ENCODE results near the gene MYO19. TPM values are rescaled to one million over a fixed set of nuclear protein-coding genes. Genes with fewer than 3 reads are reported as not detected.

The MYO19 gene
- total and polyA plus RNA-seq, 9 of the 15 experiments (the other 6 are each of a cell fraction or from before 2014, with no cell fraction given), result 21.6 to 176 (median 129) TPM

GRCh38 chr17:36578671-36579070 lies 44.0 kb upstream of the MYO19 start:
- CTCF ChIA-PET (ENCODE audit: low intra/inter-chr PET ratio), result no interaction called here
- Histone ChIP-seq H4K20me1 (replicated peaks; ENCODE audit: control insufficient read depth, insufficient read depth, low read length) (no peaks in the 10 kb centered on the region), H3K27me3 (ENCODE audit: control insufficient read depth in 2 of 2, insufficient read depth in 2 of 2, low read length in 2 of 2) (no peaks in the 10 kb centered on the region), H3K9ac (ENCODE audit: insufficient read depth in 1 of 2, low read depth in 2 of 2, low read length in 2 of 2) (no peak overlapping the region), H3K9me1 (ENCODE audit: control insufficient read depth, insufficient read depth, low read length) (no peaks in the 10 kb centered on the region), H3K27ac (ENCODE audit: extremely low read depth, low read depth, low read length) (no peak overlapping the region), H3K4me1 (replicated peaks in 1 of 2; ENCODE audit: control insufficient read depth in 2 of 2, insufficient read depth in 2 of 2, low read length in 2 of 2) (peaks cover 0 to 6% of the 10 kb centered on the region in 2 experiments; a peak in 2 of 5 replicates), H3K4me2 (ENCODE audit: insufficient read depth, low read length) (no peak overlapping the region), H2AFZ (ENCODE audit: low read depth, low read length) (no peak overlapping the region), H3K4me3 (no peak overlapping the region), H3K36me3 (ENCODE audit: control insufficient read depth, insufficient read depth, low read length) (peaks cover 81% of the 10 kb centered on the region), H3K79me2 (ENCODE audit: control insufficient read depth, insufficient read depth, low read length) (peaks cover 20% of the 10 kb centered on the region), H3K9me3 (replicated peaks; ENCODE audit: control insufficient read depth, insufficient read depth, low read depth, low read length) (no peaks in the 10 kb centered on the region)
- POLR2A ChIA-PET, result interaction anchor here (0.8 to 1.4 kb wide), 4 partner anchors 11 to 30 kb away, joined by 3 to 4 read pairs (median 3); partner anchors contain the start of gene DHRS11
- WGBS (ENCODE audit: insufficient coverage, low coverage, missing lambda C conversion rate), result 76% methylated on average over 2 of the region's 2 CpGs
- FAIRE-seq (no peak), ATAC-seq (no peak), DNase-seq (ENCODE audit: extremely low read depth in 1 of 4, low spot score in 3 of 4) (no peak)
- in situ Hi-C loops (cut with MboI) (no loop called here), intact Hi-C loops (cut with micrococcal nuclease) (no loop called here)
- no TSS peak for BruUV-seq (replicated peaks)
- TF ChIP-seq ZFX (CRISPR knock-in tag; IDR thresholded peaks at IDR 0.05) (no peak), GATA2 (CRISPR knock-in tag; IDR thresholded peaks at IDR 0.05) (no peak), ZNF644 (tag; IDR thresholded peaks at IDR 0.05; ENCODE audit: low read depth) (no peak), NR2F6 (CRISPR knock-in tag; IDR thresholded peaks at IDR 0.05) (no peak), KLF16 (IDR thresholded peaks at IDR 0.05) (no peak), ZNF518B (CRISPR knock-in tag; IDR thresholded peaks at IDR 0.05) (no peak), BRD4 (IDR thresholded peaks at IDR 0.05) (no peak), U2AF1 (optimal IDR thresholded peaks at IDR 0.05; ENCODE audit: low read depth, low read length) (no peak), PHB2 (IDR thresholded peaks at IDR 0.05; ENCODE audit: low read depth) (no peak), MEIS2 (IDR thresholded peaks at IDR 0.05; ENCODE audit: partially characterized antibody) (no peak), GTF2F1 (IDR thresholded peaks at IDR 0.05; ENCODE audit: low read depth, low read length) (no peak)
- TF ChIP-seq, protein P1, sequence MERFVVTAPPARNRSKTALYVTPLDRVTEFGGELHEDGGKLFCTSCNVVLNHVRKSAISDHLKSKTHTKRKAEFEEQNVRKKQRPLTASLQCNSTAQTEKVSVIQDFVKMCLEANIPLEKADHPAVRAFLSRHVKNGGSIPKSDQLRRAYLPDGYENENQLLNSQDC (CRISPR knock-in tag; IDR thresholded peaks at IDR 0.05), result no peak
- TF ChIP-seq, protein P2, sequence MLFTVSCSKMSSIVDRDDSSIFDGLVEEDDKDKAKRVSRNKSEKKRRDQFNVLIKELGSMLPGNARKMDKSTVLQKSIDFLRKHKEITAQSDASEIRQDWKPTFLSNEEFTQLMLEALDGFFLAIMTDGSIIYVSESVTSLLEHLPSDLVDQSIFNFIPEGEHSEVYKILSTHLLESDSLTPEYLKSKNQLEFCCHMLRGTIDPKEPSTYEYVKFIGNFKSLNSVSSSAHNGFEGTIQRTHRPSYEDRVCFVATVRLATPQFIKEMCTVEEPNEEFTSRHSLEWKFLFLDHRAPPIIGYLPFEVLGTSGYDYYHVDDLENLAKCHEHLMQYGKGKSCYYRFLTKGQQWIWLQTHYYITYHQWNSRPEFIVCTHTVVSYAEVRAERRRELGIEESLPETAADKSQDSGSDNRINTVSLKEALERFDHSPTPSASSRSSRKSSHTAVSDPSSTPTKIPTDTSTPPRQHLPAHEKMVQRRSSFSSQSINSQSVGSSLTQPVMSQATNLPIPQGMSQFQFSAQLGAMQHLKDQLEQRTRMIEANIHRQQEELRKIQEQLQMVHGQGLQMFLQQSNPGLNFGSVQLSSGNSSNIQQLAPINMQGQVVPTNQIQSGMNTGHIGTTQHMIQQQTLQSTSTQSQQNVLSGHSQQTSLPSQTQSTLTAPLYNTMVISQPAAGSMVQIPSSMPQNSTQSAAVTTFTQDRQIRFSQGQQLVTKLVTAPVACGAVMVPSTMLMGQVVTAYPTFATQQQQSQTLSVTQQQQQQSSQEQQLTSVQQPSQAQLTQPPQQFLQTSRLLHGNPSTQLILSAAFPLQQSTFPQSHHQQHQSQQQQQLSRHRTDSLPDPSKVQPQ (CRISPR knock-in tag; IDR thresholded peaks at IDR 0.05; ENCODE audit: borderline replicate concordance), result no peak
- TF ChIP-seq, protein P3, sequence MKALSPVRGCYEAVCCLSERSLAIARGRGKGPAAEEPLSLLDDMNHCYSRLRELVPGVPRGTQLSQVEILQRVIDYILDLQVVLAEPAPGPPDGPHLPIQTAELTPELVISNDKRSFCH (CRISPR knock-in tag; IDR thresholded peaks at IDR 0.05), result no peak
- TF ChIP-seq, protein P3 (tag; IDR thresholded peaks at IDR 0.05), result no peak

Data from K562 (cell line).